HG02884 (cell line): ENCODE measurements around the gene LANCL2.
"Not testable (repeated sequence)": the region's sequence is repeated elsewhere in the genome, so short reads cannot be mapped to it uniquely, and the experiment has no call there.

Experiments
- ATAC-seq: cut with Tn5 transposase; IDR thresholded peaks from one replicate; pipeline ENCODE4 v1.9.1; 2021; ENCODE audit warnings: mild to moderate bottlenecking, moderate library complexity; ENCODE audit not compliant: unreplicated experiment

Gene LANCL2

GRCh38 chr7:55365205-55365674 is at the start of gene LANCL2:
LANCL2 (plus strand) TSS chr7:55365337; CDS start chr7:55366026, 689 bp downstream.
- peak; percentile 27 for ATAC-seq

GRCh38 chr7:55325371-55325792 is 39.8 kb upstream of the LANCL2 start:
- ATAC-seq: no peak

- no peak for ATAC-seq
Observed at GRCh38 chr7:55326081-55326835, 38.9 kb upstream of the LANCL2 start.

- ATAC-seq: no peak
Observed at GRCh38 chr7:55326945-55327626, 38.1 kb upstream of the LANCL2 start.

- ATAC-seq: no peak
Observed at GRCh38 chr7:55335151-55335550, 30.0 kb upstream of the LANCL2 start.

- no peak for ATAC-seq
Observed at GRCh38 chr7:55335786-55336185, 29.4 kb upstream of the LANCL2 start.

- ATAC-seq: no peak
Observed at GRCh38 chr7:55336540-55336939, 28.6 kb upstream of the LANCL2 start.

- no peak for ATAC-seq
Observed at GRCh38 chr7:55339033-55340000, 25.8 kb upstream of the LANCL2 start.

GRCh38 chr7:55342216-55342871 is 22.8 kb upstream of the LANCL2 start:
- ATAC-seq: no peak

GRCh38 chr7:55343002-55343781 is 21.9 kb upstream of the LANCL2 start:
- no peak for ATAC-seq

- ATAC-seq: no peak
Observed at GRCh38 chr7:55343860-55344606, 21.1 kb upstream of the LANCL2 start.

- ATAC-seq: no peak
Observed at GRCh38 chr7:55344840-55345239, 20.3 kb upstream of the LANCL2 start.

- no peak for ATAC-seq
Observed at GRCh38 chr7:55345292-55345691, 19.8 kb upstream of the LANCL2 start.

- ATAC-seq: no peak
Observed at GRCh38 chr7:55348502-55348901, 16.6 kb upstream of the LANCL2 start.

- no peak for ATAC-seq
Observed at GRCh38 chr7:55349121-55349520, 16.0 kb upstream of the LANCL2 start.

- no peak for ATAC-seq
Observed at GRCh38 chr7:55350281-55350680, 14.9 kb upstream of the LANCL2 start.

- ATAC-seq: no peak
Observed at GRCh38 chr7:55351263-55351662, 13.9 kb upstream of the LANCL2 start.

GRCh38 chr7:55352947-55353273 is 12.2 kb upstream of the LANCL2 start:
- not testable (repeated sequence) for ATAC-seq

- no peak for ATAC-seq
Observed at GRCh38 chr7:55360486-55360885, 4.7 kb upstream of the LANCL2 start.
